DOHH2 (cell line): Measurements from ENCODE around the gene SLC27A5.

ENCODE experiments used
- H3F3A ChIP-seq: fragments of 200-600 bp; sonication (generic), shearing (Covaris generic); 2 replicates; pipeline ENCODE4 v1.6.0; 2016; ENCODE audit warnings: antibody characterized with exemption, mild to moderate bottlenecking; ENCODE audit not compliant: control insufficient read depth, insufficient read depth
- H3K27ac ChIP-seq: fragments of 200-600 bp; sonication (generic); 2 replicates; pipeline ENCODE4 v1.5.1; 2014; ENCODE audit warnings: low read depth, mild to moderate bottlenecking, low read length, moderate library complexity
- H3K27me3 ChIP-seq: fragments of 200-600 bp; sonication (generic); 2 replicates; pipeline ENCODE4 v1.6.1; 2014; ENCODE audit warnings: mild to moderate bottlenecking, low read length, mixed read lengths; ENCODE audit not compliant: control insufficient read depth
- H3K36me3 ChIP-seq: fragments of 200-600 bp; sonication (generic); 2 replicates; pipeline ENCODE4 v1.6.1; 2014; ENCODE audit warnings: mild to moderate bottlenecking, low read length, moderate library complexity, mixed read lengths; ENCODE audit not compliant: control insufficient read depth
- H3K4me1 ChIP-seq: fragments of 200-600 bp; sonication (generic); 2 replicates; pipeline ENCODE4 v1.6.1; 2014; ENCODE audit warnings: mild to moderate bottlenecking, low read length, mixed read lengths; ENCODE audit not compliant: control insufficient read depth
- H3K4me2 ChIP-seq: fragments of 200-600 bp; sonication (generic); 2 replicates; pipeline ENCODE4 v1.6.0; 2014; ENCODE audit warnings: mild to moderate bottlenecking, low read length, moderate library complexity
- H3K4me3 ChIP-seq: fragments of 200-600 bp; sonication (generic); 2 replicates; pipeline ENCODE4 v1.5.1; 2014; ENCODE audit warnings: mild to moderate bottlenecking, low read length, mixed read lengths
- H3K79me2 ChIP-seq: fragments of 200-600 bp; sonication (generic); 2 replicates; pipeline ENCODE4 v1.6.1; 2014; ENCODE audit warnings: mild to moderate bottlenecking, low read length, mixed read lengths; ENCODE audit not compliant: control insufficient read depth
- H3K9me2 ChIP-seq: fragments of 200-600 bp; sonication (generic); replicated peaks from 2 replicates; pipeline ENCODE4 v1.6.1; 2014; ENCODE audit warnings: mild to moderate bottlenecking, low read length, mixed read lengths; ENCODE audit not compliant: control insufficient read depth
- H3K9me3 ChIP-seq: fragments of 200-600 bp; sonication (generic); 2 replicates; pipeline ENCODE4 v1.6.1; 2014; ENCODE audit warnings: antibody characterized with exemption, low read length, mixed read lengths; ENCODE audit not compliant: control insufficient read depth, insufficient read depth
- H4K20me1 ChIP-seq: fragments of 200-600 bp; sonication (generic); 2 replicates; pipeline ENCODE4 v1.6.0; 2014; ENCODE audit warnings: low read depth, mild to moderate bottlenecking, antibody characterized with exemption, low read length, moderate library complexity; ENCODE audit not compliant: control insufficient read depth, insufficient read depth
- CTCF ChIP-seq: fragments of 200-600 bp; sonication (generic); IDR thresholded peaks from one replicate; pipeline ENCODE4 v1.5.1; 2014; ENCODE audit warnings: antibody characterized with exemption, mild to moderate bottlenecking, low read depth, low read length; ENCODE audit not compliant: poor library complexity, severe bottlenecking
- EZH2phosphoT487 ChIP-seq: fragments of 200-600 bp; sonication (generic); IDR thresholded peaks from 2 replicates; pipeline ENCODE4 v1.6.1; 2017; ENCODE audit warnings: borderline replicate concordance, mild to moderate bottlenecking, antibody characterized with exemption, low read length, moderate library complexity, mixed read lengths

The SLC27A5 gene

DNA sequence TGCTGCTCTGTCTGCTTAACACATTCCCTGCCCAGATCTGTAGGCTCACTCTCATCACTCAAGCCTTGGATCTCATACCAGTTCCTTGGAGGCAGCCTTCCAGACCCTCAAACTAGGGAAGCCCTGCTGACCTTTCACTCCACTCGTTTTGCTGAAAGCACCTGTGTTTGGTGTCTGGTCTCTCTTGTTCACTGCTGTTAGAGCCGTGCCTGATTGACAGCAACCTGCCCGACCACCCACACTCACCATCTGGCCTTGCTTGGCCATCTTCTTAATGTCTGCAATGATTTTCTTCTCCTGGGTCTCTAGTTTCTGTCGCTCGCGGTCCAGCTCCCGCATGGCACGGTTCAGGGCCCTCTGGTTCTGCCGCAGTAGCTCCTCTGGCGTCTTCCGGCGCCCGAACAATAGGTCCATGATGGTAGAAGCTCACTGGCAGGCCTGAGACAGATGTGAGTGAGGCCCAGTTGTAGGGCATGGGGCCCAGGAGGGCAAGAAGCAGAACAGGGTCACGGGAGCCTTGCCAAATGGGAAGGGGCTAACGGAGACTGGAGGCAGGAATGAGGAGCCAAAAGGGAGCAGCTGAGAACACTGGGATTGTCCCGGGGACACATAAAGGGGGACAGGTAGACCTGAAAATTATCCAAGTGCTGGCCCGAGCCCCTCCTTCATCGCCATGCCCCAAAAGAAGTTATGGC lies 42.2 kb upstream of the SLC27A5 start:
- Histone ChIP-seq H3K9me2 (no peaks in the 10 kb centered on the region), H3K79me2 (peaks cover 55% of the 10 kb centered on the region), H4K20me1 (no peaks in the 10 kb centered on the region), H3K9me3 (no peaks in the 10 kb centered on the region), H3K4me1 (peaks cover 45% of the 10 kb centered on the region), H3K4me2 (peak overlapping the region; percentile 74), H3F3A (peaks cover 46% of the 10 kb centered on the region), H3K36me3 (peaks cover 85% of the 10 kb centered on the region), H3K27me3 (no peaks in the 10 kb centered on the region), H3K27ac (peak overlapping the region; percentile 70), H3K4me3 (peak overlapping the region; percentile 92)
- TF ChIP-seq CTCF (no peak), EZH2phosphoT487 (no peak)

- no peaks in the 10 kb centered on the region for H3K27me3 ChIP-seq
- 0 out of 2 replicates have a peak overlapping the region, but pooled peaks have one; percentile 8 for H3K27ac ChIP-seq
- TF ChIP-seq EZH2phosphoT487: no peak
- H3K4me1 ChIP-seq: peaks cover 45% of the 10 kb centered on the region
- no peaks in the 10 kb centered on the region for H3K9me3 ChIP-seq
- H3F3A ChIP-seq: peaks cover 49% of the 10 kb centered on the region
- peaks cover 94% of the 10 kb centered on the region for H3K36me3 ChIP-seq
- no peaks in the 10 kb centered on the region; the same call in 1 of the 2 replicates for H4K20me1 ChIP-seq
- peak overlapping the region; percentile 74 for H3K4me2 ChIP-seq
- H3K9me2 ChIP-seq: no peaks in the 10 kb centered on the region
- no peak overlapping the region for H3K4me3 ChIP-seq
- peaks cover 62% of the 10 kb centered on the region for H3K79me2 ChIP-seq
Measured at GRCh38 chr19:58552655-58553054, 40.9 kb upstream of the SLC27A5 start.

DNA sequence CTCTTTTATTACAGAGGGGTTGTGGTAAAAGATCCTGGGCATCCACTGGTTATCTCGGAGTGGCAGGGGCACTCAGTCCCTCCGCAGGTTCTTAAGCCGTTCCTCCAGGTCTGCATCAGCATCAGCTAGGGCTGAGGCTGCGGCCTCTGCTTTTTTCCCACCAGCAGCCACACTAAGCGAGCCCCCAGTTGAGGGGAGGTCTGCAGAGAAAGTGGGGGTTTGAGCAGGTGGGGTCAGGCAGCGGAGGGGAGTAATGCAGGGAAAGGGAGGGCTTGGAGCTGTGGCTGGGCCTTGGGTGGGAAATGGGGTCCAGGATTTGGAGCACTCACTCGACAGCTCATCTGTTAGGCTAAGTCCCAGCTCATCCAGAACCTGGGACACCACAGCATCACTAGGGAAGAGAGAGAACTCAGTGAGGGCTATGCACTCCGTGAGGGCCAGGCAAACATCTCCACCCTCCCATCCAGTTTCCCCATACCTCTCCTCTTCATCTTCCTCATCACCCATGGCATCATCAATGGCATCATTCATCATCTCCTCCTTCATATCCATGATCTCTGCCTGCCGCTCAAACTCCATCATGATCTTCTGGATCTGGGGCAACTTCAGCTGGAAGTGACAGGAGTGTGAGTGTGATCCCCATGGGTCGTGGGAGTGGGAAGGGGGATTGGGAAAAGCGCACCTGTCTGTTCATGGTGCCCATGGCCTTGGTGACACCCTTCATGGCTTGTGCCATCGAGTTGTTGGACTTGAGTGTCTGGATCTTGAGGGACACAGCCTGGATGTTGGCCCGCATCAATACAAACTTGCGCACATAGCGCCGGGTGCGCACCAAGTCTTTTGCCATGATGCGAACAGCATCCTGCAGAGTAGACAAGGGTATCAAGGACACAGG lies 40.0 kb upstream of the SLC27A5 start:
- TF ChIP-seq CTCF (no peak), EZH2phosphoT487 (no peak)
- Histone ChIP-seq H3F3A (peaks cover 55% of the 10 kb centered on the region), H3K4me2 (peak overlapping the region; percentile 74; the same call in 1 of the 2 replicates), H3K27ac (no peak overlapping the region), H3K27me3 (no peaks in the 10 kb centered on the region), H3K9me3 (no peaks in the 10 kb centered on the region), H3K9me2 (no peaks in the 10 kb centered on the region), H3K36me3 (peaks cover 94% of the 10 kb centered on the region), H3K4me1 (peaks cover 45% of the 10 kb centered on the region), H4K20me1 (peaks cover 7% of the 10 kb centered on the region), H3K79me2 (peaks cover 62% of the 10 kb centered on the region), H3K4me3 (no peak overlapping the region)
